Endodermal cell (in vitro differentiated cells): ENCODE data around the gene MRPL36. TPM values are rescaled to one million over a fixed set of nuclear protein-coding genes. Genes with fewer than 3 reads are reported as not detected.
A peak's percentile ranks its signal among the peaks of the same experiment; 100 is the strongest.

Experiments used
- DNase-seq: peaks from one replicate; pipeline ENCODE4 v3.0.0-alpha.2; 2017
- H3K27ac ChIP-seq: 2 replicates; pipeline ENCODE4 v1.5.1; 2013; ENCODE audit warnings: mild to moderate bottlenecking, low read depth, low read length, moderate library complexity
- H3K27me3 ChIP-seq: 2 replicates; pipeline ENCODE4 v1.6.1; 2013; ENCODE audit warnings: mild to moderate bottlenecking, low read length, moderate library complexity; ENCODE audit not compliant: insufficient read depth, control insufficient read depth, poor library complexity, severe bottlenecking
- H3K36me3 ChIP-seq: 2 replicates; pipeline ENCODE4 v1.7.0; 2013; ENCODE audit warnings: mild to moderate bottlenecking, low read length, moderate library complexity; ENCODE audit not compliant: control insufficient read depth, insufficient read depth
- H3K4me1 ChIP-seq: one replicate; pipeline ENCODE4 v1.7.0; 2013; ENCODE audit warnings: low read length; ENCODE audit not compliant: control insufficient read depth, insufficient read depth
- H3K4me3 ChIP-seq: 2 replicates; pipeline ENCODE4 v1.5.1; 2013; ENCODE audit warnings: mild to moderate bottlenecking, low read length, moderate library complexity
- H3K9ac ChIP-seq: 2 replicates; pipeline ENCODE4 v1.6.1; 2013; ENCODE audit warnings: mild to moderate bottlenecking, low read length, moderate library complexity; ENCODE audit not compliant: poor library complexity, severe bottlenecking; ENCODE audit errors: extremely low read depth
- H3K9me3 ChIP-seq: 2 replicates; pipeline ENCODE4 v1.6.1; 2013; ENCODE audit warnings: mild to moderate bottlenecking, low read length, moderate library complexity; ENCODE audit not compliant: control insufficient read depth
- H3K27ac Mint-ChIP-seq: 2 replicates; pipeline ENCODE4 v1.8.0; 2020; ENCODE audit warnings: mixed read lengths
- H3K27me3 Mint-ChIP-seq: 2 replicates; pipeline ENCODE4 v1.8.0; 2021; ENCODE audit warnings: mild to moderate bottlenecking, mixed read lengths; ENCODE audit not compliant: insufficient read depth
- H3K36me3 Mint-ChIP-seq: 2 replicates; pipeline ENCODE4 v1.8.0; 2020; ENCODE audit warnings: low read depth, mixed read lengths
- H3K4me1 Mint-ChIP-seq: 2 replicates; pipeline ENCODE4 v1.8.0; 2020; ENCODE audit warnings: mixed read lengths
- H3K4me3 Mint-ChIP-seq: 2 replicates; pipeline ENCODE4 v1.8.0; 2020; ENCODE audit warnings: mild to moderate bottlenecking, moderate library complexity, mixed read lengths
- H3K9me3 Mint-ChIP-seq: 2 replicates; pipeline ENCODE4 v1.8.0; 2020; ENCODE audit warnings: mild to moderate bottlenecking, mixed read lengths
- WGBS, 2 experiments: methylation state at CpG; one replicate each; pipeline versions ENCODE4 v1.1.5 to v1.1.7; 2013; ENCODE audit warnings: missing lambda C conversion rate in 2 of 2, mixed read lengths in 1 of 2; ENCODE audit not compliant: insufficient coverage in 1 of 2, insufficient read length in 1 of 2; 5-methylcytosine and 5-hydroxymethylcytosine counted together
- total RNA-seq, 2 donors: library from RNA; stranded (reverse); fragmentation: NEBNext Ultra II Directional in 1 of 2; extraction: Animal tissue kit (Norgen Biotek cat#: 25700) in 1 of 2; gene quantifications; 2 replicates in 1 of 2; 3 replicates in 1 of 2; pipeline ENCODE4 v1.2.1, GENCODE V29; 2021
- TF ChIP-seq, protein P1 (sequence below): fragments of 200-600 bp; sonication (generic); conservative IDR thresholded peaks from 2 replicates; pipeline ENCODE4 v1.5.0; 2021; ENCODE audit warnings: antibody characterized with exemption, mild to moderate bottlenecking

MRPL36 gene
- total RNA-seq, 2 donors from 2014 or later = 44.0 to 49.7 TPM

- no peak for DNase-seq
- H3K9me3 ChIP-seq = no peaks in the 10 kb centered on the region
- Mint-ChIP-seq H3K27me3 (peaks cover 2% of the 10 kb centered on the region), H3K4me3 (peak overlapping the region; percentile 34), H3K27ac (no peak overlapping the region), H3K36me3 (peaks cover 10% of the 10 kb centered on the region), H3K9me3 (no peaks in the 10 kb centered on the region), H3K4me1 (peaks cover 6% of the 10 kb centered on the region)
- no peak overlapping the region for H3K27ac ChIP-seq
- peaks cover 11% of the 10 kb centered on the region for H3K36me3 ChIP-seq
- 94 to 96% methylated on average over 17 to 26 of the region's 26 CpGs for WGBS, 2 experiments
- peaks cover 3% of the 10 kb centered on the region for H3K4me1 ChIP-seq
- H3K27me3 ChIP-seq = no peaks in the 10 kb centered on the region
- TF ChIP-seq, protein P1, sequence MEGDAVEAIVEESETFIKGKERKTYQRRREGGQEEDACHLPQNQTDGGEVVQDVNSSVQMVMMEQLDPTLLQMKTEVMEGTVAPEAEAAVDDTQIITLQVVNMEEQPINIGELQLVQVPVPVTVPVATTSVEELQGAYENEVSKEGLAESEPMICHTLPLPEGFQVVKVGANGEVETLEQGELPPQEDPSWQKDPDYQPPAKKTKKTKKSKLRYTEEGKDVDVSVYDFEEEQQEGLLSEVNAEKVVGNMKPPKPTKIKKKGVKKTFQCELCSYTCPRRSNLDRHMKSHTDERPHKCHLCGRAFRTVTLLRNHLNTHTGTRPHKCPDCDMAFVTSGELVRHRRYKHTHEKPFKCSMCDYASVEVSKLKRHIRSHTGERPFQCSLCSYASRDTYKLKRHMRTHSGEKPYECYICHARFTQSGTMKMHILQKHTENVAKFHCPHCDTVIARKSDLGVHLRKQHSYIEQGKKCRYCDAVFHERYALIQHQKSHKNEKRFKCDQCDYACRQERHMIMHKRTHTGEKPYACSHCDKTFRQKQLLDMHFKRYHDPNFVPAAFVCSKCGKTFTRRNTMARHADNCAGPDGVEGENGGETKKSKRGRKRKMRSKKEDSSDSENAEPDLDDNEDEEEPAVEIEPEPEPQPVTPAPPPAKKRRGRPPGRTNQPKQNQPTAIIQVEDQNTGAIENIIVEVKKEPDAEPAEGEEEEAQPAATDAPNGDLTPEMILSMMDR = no peak
- no peak overlapping the region for H3K4me3 ChIP-seq
- H3K9ac ChIP-seq = no peak overlapping the region
Observed at GRCh38 chr5:1827025-1827885, 27.6 kb upstream of the MRPL36 start.

GRCh38 chr5:1826235-1826980 lies 26.8 kb upstream of the MRPL36 start:
- TF ChIP-seq, protein P1 = no peak
- H3K27me3 ChIP-seq = no peaks in the 10 kb centered on the region
- no peak overlapping the region for H3K27ac Mint-ChIP-seq
- H3K4me1 Mint-ChIP-seq = no peaks in the 10 kb centered on the region
- H3K36me3 ChIP-seq = peaks cover 20% of the 10 kb centered on the region
- H3K4me3 Mint-ChIP-seq = no peak overlapping the region
- H3K36me3 Mint-ChIP-seq = peaks cover 17% of the 10 kb centered on the region
- no peak for DNase-seq
- no peak overlapping the region for H3K4me3 ChIP-seq
- no peak overlapping the region for H3K9ac ChIP-seq
- H3K9me3 Mint-ChIP-seq = no peaks in the 10 kb centered on the region
- no peaks in the 10 kb centered on the region for H3K4me1 ChIP-seq
- no peak overlapping the region for H3K27ac ChIP-seq
- 85 to 88% methylated on average over 12 to 26 of the region's 26 CpGs for WGBS, 2 experiments
- H3K27me3 Mint-ChIP-seq = peaks cover 2% of the 10 kb centered on the region
- H3K9me3 ChIP-seq = no peaks in the 10 kb centered on the region

DNA sequence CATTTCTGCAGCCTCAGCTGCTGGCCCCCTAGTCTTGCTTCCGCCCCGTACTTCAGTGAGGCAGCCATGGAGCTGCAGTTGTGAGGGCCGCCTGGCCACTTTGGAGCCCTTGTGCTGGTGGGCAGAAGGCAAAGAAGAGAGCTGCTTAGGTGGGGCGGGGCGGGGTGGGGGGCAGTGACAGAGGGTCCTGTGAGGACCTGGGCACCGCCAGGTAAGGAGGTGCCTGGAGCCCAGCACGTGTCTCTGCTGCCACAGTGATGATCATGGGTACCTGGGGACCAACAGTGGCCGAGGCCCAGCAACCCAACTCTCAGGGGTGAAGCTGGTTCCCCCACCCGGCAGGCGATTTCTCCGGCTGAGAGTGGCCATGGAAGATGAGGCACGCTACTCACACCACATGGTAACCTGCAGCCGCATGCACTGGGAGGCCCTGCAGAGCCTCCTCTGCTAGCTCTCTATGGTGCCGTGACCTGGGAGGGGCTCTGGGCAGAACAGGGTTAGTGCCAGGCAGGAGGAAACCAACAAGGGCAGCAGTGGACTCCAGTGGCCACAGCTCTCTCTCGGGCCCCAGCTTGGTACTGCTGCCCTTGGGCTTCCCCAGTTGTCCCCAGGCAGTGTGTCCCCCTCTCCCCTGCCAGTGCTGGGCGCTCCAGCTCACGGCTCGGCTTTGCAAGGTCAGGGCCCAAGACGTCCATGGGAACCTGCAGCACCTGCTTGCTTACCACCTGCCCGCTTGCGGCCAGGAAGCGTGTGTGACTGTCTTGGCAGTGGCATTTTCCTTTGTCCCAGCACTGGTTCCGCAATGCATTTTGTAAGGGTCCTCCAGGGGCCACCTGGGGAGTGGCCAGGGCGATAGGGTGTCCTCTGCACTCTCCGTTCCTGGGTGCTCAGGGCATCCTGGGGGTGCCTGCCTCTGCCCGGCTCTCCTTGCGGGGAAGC lies 25.5 kb upstream of the MRPL36 start:
- Mint-ChIP-seq H3K27me3 (peaks cover 2% of the 10 kb centered on the region), H3K9me3 (no peaks in the 10 kb centered on the region), H3K27ac (no peak overlapping the region), H3K4me3 (no peak overlapping the region), H3K36me3 (peaks cover 30% of the 10 kb centered on the region), H3K4me1 (no peaks in the 10 kb centered on the region)
- H3K27ac ChIP-seq = no peak overlapping the region
- H3K36me3 ChIP-seq = peaks cover 31% of the 10 kb centered on the region
- no peak overlapping the region for H3K9ac ChIP-seq
- H3K27me3 ChIP-seq = no peaks in the 10 kb centered on the region
- H3K4me1 ChIP-seq = no peaks in the 10 kb centered on the region
- 92 to 95% methylated on average over 15 to 27 of the region's 27 CpGs for WGBS, 2 experiments
- H3K9me3 ChIP-seq = no peaks in the 10 kb centered on the region
- TF ChIP-seq, protein P1 = no peak
- no peak overlapping the region for H3K4me3 ChIP-seq
- DNase-seq = no peak
